ENCODE data around the gene ARRB1. TPM values are rescaled to one million over a fixed set of nuclear protein-coding genes. Genes with fewer than 3 reads are reported as not detected.

ARRB1 gene
- total RNA-seq, 2 donors from 2014 or later: 16.7 to 18.3 TPM

- ATAC-seq (replicated peaks in 1 of 2): no peak
- peaks cover 23% of the 10 kb centered on the region for H3K27me3 Mint-ChIP-seq (ENCODE audit: low read depth)
- no peak overlapping the region for H3K27ac Mint-ChIP-seq
- no peak for DNase-seq
- H3K4me3 Mint-ChIP-seq: no peak overlapping the region
- H3K36me3 Mint-ChIP-seq (ENCODE audit: insufficient read depth in 2 of 2): no peaks in the 10 kb centered on the region
- no peaks in the 10 kb centered on the region for H3K9me3 Mint-ChIP-seq
- peaks cover 5% of the 10 kb centered on the region for H3K4me1 Mint-ChIP-seq (ENCODE audit: low read depth)
These were observed 106.0 kb downstream of the ARRB1 start for GRCh38 chr11:75245356-75246005.

- no peak for DNase-seq
- Mint-ChIP-seq H3K27ac (no peak overlapping the region), H3K9me3 (no peaks in the 10 kb centered on the region), H3K36me3 (ENCODE audit: insufficient read depth in 2 of 2) (no peaks in the 10 kb centered on the region), H3K27me3 (ENCODE audit: low read depth) (peaks cover 34% of the 10 kb centered on the region), H3K4me3 (no peak overlapping the region), H3K4me1 (ENCODE audit: low read depth) (peaks cover 5% of the 10 kb centered on the region)
- ATAC-seq (replicated peaks in 1 of 2): no peak
These were observed 107.2 kb downstream of the ARRB1 start for GRCh38 chr11:75244052-75244814.

- Mint-ChIP-seq H3K4me1 (ENCODE audit: low read depth) (peaks cover 5% of the 10 kb centered on the region), H3K27me3 (ENCODE audit: low read depth) (peaks cover 42% of the 10 kb centered on the region), H3K27ac (no peak overlapping the region), H3K9me3 (no peaks in the 10 kb centered on the region), H3K36me3 (ENCODE audit: insufficient read depth in 2 of 2) (no peaks in the 10 kb centered on the region), H3K4me3 (peak overlapping the region; percentile 83)
- ATAC-seq (replicated peaks in 1 of 2) (no peak), DNase-seq (no peak)
These were observed 108.5 kb downstream of the ARRB1 start for GRCh38 chr11:75242722-75243600.

- peak overlapping the region; percentile 27 for H3K27ac Mint-ChIP-seq
- peak; percentile 49 to 51 for ATAC-seq (replicated peaks in 1 of 2)
These were observed 109.4 kb downstream of the ARRB1 start for GRCh38 chr11:75241906-75242644.

GRCh38 chr11:75241036-75241905 is 110.2 kb downstream of the ARRB1 start:
- Mint-ChIP-seq H3K27me3 (ENCODE audit: low read depth) (peaks cover 47% of the 10 kb centered on the region), H3K36me3 (ENCODE audit: insufficient read depth in 2 of 2) (no peaks in the 10 kb centered on the region), H3K27ac (no peak overlapping the region), H3K9me3 (no peaks in the 10 kb centered on the region), H3K4me1 (ENCODE audit: low read depth) (peaks cover 5% of the 10 kb centered on the region), H3K4me3 (peak overlapping the region; percentile 72 to 74)
- DNase-seq: peak; percentile 88 to 94
- ATAC-seq (replicated peaks in 1 of 2): peak; percentile 92

More at GRCh38 chr11:75241906-75242644, 109.4 kb downstream of the ARRB1 start:
- Mint-ChIP-seq H3K4me3 (peak overlapping the region; percentile 83), H3K36me3 (ENCODE audit: insufficient read depth in 2 of 2) (no peaks in the 10 kb centered on the region), H3K9me3 (no peaks in the 10 kb centered on the region), H3K4me1 (ENCODE audit: low read depth) (peaks cover 5% of the 10 kb centered on the region), H3K27me3 (ENCODE audit: low read depth) (peaks cover 47% of the 10 kb centered on the region)
- DNase-seq: no peak

- Mint-ChIP-seq H3K27ac (no peak within 1 kb of the TSS), H3K36me3 (ENCODE audit: insufficient read depth in 2 of 2) (no peaks in the 10 kb centered on the region), H3K4me3 (peak within 1 kb of the TSS; percentile 86 to 89), H3K9me3 (no peaks in the 10 kb centered on the region), H3K27me3 (ENCODE audit: low read depth) (peaks cover 47% of the 10 kb centered on the region), H3K4me1 (ENCODE audit: low read depth) (peaks cover 5% of the 10 kb centered on the region)
- no peak for ATAC-seq (replicated peaks in 1 of 2)
- DNase-seq: peak; percentile 13 to 22
These were observed 111.0 kb downstream of the ARRB1 start, which contains the start of gene TPBGL for GRCh38 chr11:75240311-75241035. TSS of gene TPBGL (plus strand) at chr11:75240774. CDS start at chr11:75241050, 276 bp downstream.

GRCh38 chr11:75239531-75240290 is 111.8 kb downstream of the ARRB1 start:
- peak overlapping the region; percentile 86 to 89 for H3K4me3 Mint-ChIP-seq
- H3K9me3 Mint-ChIP-seq: no peaks in the 10 kb centered on the region
- H3K4me1 Mint-ChIP-seq (ENCODE audit: low read depth): peaks cover 5% of the 10 kb centered on the region
- H3K36me3 Mint-ChIP-seq (ENCODE audit: insufficient read depth in 2 of 2): no peaks in the 10 kb centered on the region
- DNase-seq (no peak), ATAC-seq (replicated peaks in 1 of 2) (no peak)
- H3K27me3 Mint-ChIP-seq (ENCODE audit: low read depth): peaks cover 47% of the 10 kb centered on the region
- H3K27ac Mint-ChIP-seq: no peak overlapping the region

- Mint-ChIP-seq H3K4me3 (no peak overlapping the region), H3K36me3 (ENCODE audit: insufficient read depth in 2 of 2) (no peaks in the 10 kb centered on the region), H3K27me3 (ENCODE audit: low read depth) (peaks cover 49% of the 10 kb centered on the region), H3K9me3 (no peaks in the 10 kb centered on the region), H3K27ac (no peak overlapping the region), H3K4me1 (ENCODE audit: low read depth) (peaks cover 5% of the 10 kb centered on the region)
- no peak for ATAC-seq (replicated peaks in 1 of 2)
- DNase-seq: no peak
These were observed 112.6 kb downstream of the ARRB1 start for GRCh38 chr11:75238595-75239440.

GRCh38 chr11:75237050-75237449 is 114.4 kb downstream of the ARRB1 start:
- peaks cover 40% of the 10 kb centered on the region for H3K27me3 Mint-ChIP-seq (ENCODE audit: low read depth)
- no peak for DNase-seq
- no peak overlapping the region for H3K27ac Mint-ChIP-seq
- ATAC-seq (replicated peaks in 1 of 2): no peak
- H3K9me3 Mint-ChIP-seq: no peaks in the 10 kb centered on the region
- H3K4me3 Mint-ChIP-seq: no peak overlapping the region
- H3K36me3 Mint-ChIP-seq (ENCODE audit: insufficient read depth in 2 of 2): no peaks in the 10 kb centered on the region
- H3K4me1 Mint-ChIP-seq (ENCODE audit: low read depth): peaks cover under 1% of the 10 kb centered on the region

- DNase-seq (no peak), ATAC-seq (replicated peaks in 1 of 2) (no peak)
- H3K4me3 Mint-ChIP-seq: no peak overlapping the region
- no peaks in the 10 kb centered on the region for H3K4me1 Mint-ChIP-seq (ENCODE audit: low read depth)
- peaks cover 40% of the 10 kb centered on the region for H3K27me3 Mint-ChIP-seq (ENCODE audit: low read depth)
- H3K27ac Mint-ChIP-seq: no peak overlapping the region
- no peaks in the 10 kb centered on the region for H3K9me3 Mint-ChIP-seq
- no peaks in the 10 kb centered on the region for H3K36me3 Mint-ChIP-seq (ENCODE audit: insufficient read depth in 2 of 2)
These were observed 115.4 kb downstream of the ARRB1 start for GRCh38 chr11:75236062-75236461.
